Liver (tissue), 9 donors: ENCODE data around the gene NKD1. TPM values are rescaled to one million over a fixed set of nuclear protein-coding genes. Genes with fewer than 3 reads are reported as not detected.

Source experiments
- DNase-seq: peaks from one replicate; pipeline ENCODE4 v3.0.0-alpha.2; 2017; ENCODE audit warnings: low spot score
- H3K27ac ChIP-seq, 2 donors: one replicate each; pipeline ENCODE4 v1.7.0; 2013; ENCODE audit warnings: inconsistent platforms in 2 of 2, low read length in 2 of 2, control low read depth in 1 of 2, low read depth in 1 of 2, mild to moderate bottlenecking in 1 of 2
- H3K27me3 ChIP-seq, 4 donors: one replicate each; pipeline versions ENCODE4 v1.6.1 to v1.7.0; 2013; ENCODE audit warnings: low read length in 3 of 4, inconsistent platforms in 1 of 4, mild to moderate bottlenecking in 1 of 4, moderate library complexity in 1 of 4; ENCODE audit not compliant: control insufficient read depth in 4 of 4, insufficient read depth in 4 of 4
- H3K36me3 ChIP-seq, 4 donors: one replicate each; pipeline versions ENCODE4 v1.6.1 to v1.7.0; 2013; ENCODE audit warnings: low read length in 3 of 4, mild to moderate bottlenecking in 3 of 4, low read depth in 1 of 4, moderate library complexity in 1 of 4; ENCODE audit not compliant: control insufficient read depth in 4 of 4, insufficient read depth in 3 of 4
- H3K4me1 ChIP-seq, 4 donors: one replicate each; pipeline versions ENCODE4 v1.6.1 to v1.7.0; 2013; ENCODE audit warnings: low read length in 3 of 4, mild to moderate bottlenecking in 3 of 4, moderate library complexity in 1 of 4; ENCODE audit not compliant: control insufficient read depth in 4 of 4, insufficient read depth in 4 of 4
- H3K4me3 ChIP-seq, 3 donors: one replicate each; pipeline versions ENCODE4 v1.6.1 to v1.7.0; 2013; ENCODE audit warnings: low read length in 3 of 3, control low read depth in 1 of 3, low read depth in 1 of 3, mild to moderate bottlenecking in 1 of 3
- H3K9ac ChIP-seq, 2 donors: one replicate each; pipeline ENCODE4 v1.7.0; 2013; ENCODE audit warnings: low read length in 2 of 2, mild to moderate bottlenecking in 2 of 2, moderate library complexity in 2 of 2, control low read depth in 1 of 2, low read depth in 1 of 2
- H3K9me3 ChIP-seq, 4 donors: one replicate each; pipeline versions ENCODE4 v1.6.1 to v1.7.0; 2013; ENCODE audit warnings: low read length in 3 of 4; ENCODE audit not compliant: control insufficient read depth in 4 of 4
- CTCF ChIP-seq: fragments of 150-350 bp; IDR thresholded peaks from 2 replicates; pipeline ENCODE4 v1.5.1; 2017; ENCODE audit warnings: improper control_type of control experiment, low read depth, low read length; ENCODE audit not compliant: missing input control
- EGR1 ChIP-seq, 2 donors: IDR thresholded peaks; 2 replicates each; pipeline ENCODE4 v1.6.1; 2016 to 2018; ENCODE audit warnings: antibody characterized with exemption in 2 of 2, low read depth in 2 of 2
- FOXA1 ChIP-seq: IDR thresholded peaks from 2 replicates; pipeline ENCODE4 v1.6.1; 2016; ENCODE audit warnings: antibody characterized with exemption
- FOXA2 ChIP-seq: IDR thresholded peaks from 2 replicates; pipeline ENCODE4 v1.6.1; 2016; ENCODE audit warnings: antibody characterized with exemption
- GABPA ChIP-seq, 2 donors: IDR thresholded peaks in 1 of 2; conservative IDR thresholded peaks in 1 of 2; 2 replicates each; pipeline ENCODE4 v1.6.1; 2016; ENCODE audit warnings: antibody characterized with exemption in 2 of 2, mild to moderate bottlenecking in 1 of 2, moderate library complexity in 1 of 2
- HNF4G ChIP-seq: IDR thresholded peaks from 2 replicates; pipeline ENCODE4 v1.6.1; 2016; ENCODE audit warnings: antibody characterized with exemption
- JUND ChIP-seq, 2 donors: IDR thresholded peaks; 2 replicates each; pipeline ENCODE4 v1.6.1; 2016; ENCODE audit warnings: antibody characterized with exemption in 2 of 2
- MAX ChIP-seq: IDR thresholded peaks from 2 replicates; pipeline ENCODE4 v1.6.1; 2016; ENCODE audit warnings: antibody characterized with exemption
- REST ChIP-seq: IDR thresholded peaks from 2 replicates; pipeline ENCODE4 v1.6.1; 2016; ENCODE audit warnings: antibody characterized with exemption, mild to moderate bottlenecking
- RXRA ChIP-seq, 2 donors: IDR thresholded peaks; 2 replicates each; pipeline ENCODE4 v1.6.1; 2017 to 2018; ENCODE audit warnings: antibody characterized with exemption in 2 of 2, mild to moderate bottlenecking in 1 of 2
- SP1 ChIP-seq: IDR thresholded peaks from 2 replicates; pipeline ENCODE4 v1.6.1; 2018; ENCODE audit warnings: antibody characterized with exemption, mild to moderate bottlenecking
- ZBTB33 ChIP-seq: IDR thresholded peaks from 2 replicates; pipeline ENCODE4 v1.6.1; 2016; ENCODE audit warnings: antibody characterized with exemption
- WGBS: extraction: QIAGEN DNeasy Blood & Tissue Kit; methylation state at CpG from one replicate; pipeline ENCODE4 v1.1.7; 2013; 5-methylcytosine and 5-hydroxymethylcytosine counted together
- polyA plus RNA-seq, 2 donors: library from polyadenylated mRNA; stranded (reverse) in 1 of 2; unstranded in 1 of 2; fragments of 200-250 nt in 1 of 2; fragments of >200 nt in 1 of 2; fragmentation: Nextera tagmentation in 1 of 2; extraction: Ambion mirVana in 1 of 2; gene quantifications; one replicate each; pipeline versions ENCODE4 v1.2.1 to v1.2.3, GENCODE V29; 2013 to 2015
- total RNA-seq, 2 donors: library from RNA; depleted of rRNA; stranded (reverse); fragments of >200 nt; gene quantifications; one replicate each; pipeline ENCODE4 v1.2.3, GENCODE V29; 2014
- donor health status: healthy.
- donor health status: healthy.
- donor health status: healthy.
- donor health status: healthy.
- donor health status: healthy.

Gene NKD1
- total and polyA plus RNA-seq, 4 donors: 0.28 to 3.5 (median 0.85) TPM

- 83% methylated on average over 6 of the region's 6 CpGs for WGBS
- Histone ChIP-seq H3K9me3 (peaks cover 0 to 7% (median 1%) of the 10 kb centered on the region in 4 donors), H3K27ac (no peak overlapping the region)
These were observed 15.8 kb downstream of the NKD1 start for GRCh38 chr16:50563989-50564388.

GRCh38 chr16:50565428-50565827 lies 17.2 kb downstream of the NKD1 start:
- Histone ChIP-seq H3K4me3 (no peak overlapping the region), H3K9ac (no peak overlapping the region), H3K27me3 (no peaks in the 10 kb centered on the region), H3K4me1 (no peaks in the 10 kb centered on the region), H3K9me3 (peaks cover 0 to 7% (median 1%) of the 10 kb centered on the region in 4 donors), H3K27ac (no peak overlapping the region), H3K36me3 (peaks cover 0 to 2% (median 0%) of the 10 kb centered on the region in 4 donors)
- TF ChIP-seq HNF4G (no peak), REST (no peak), FOXA1 (no peak), SP1 (no peak), FOXA2 (no peak), EGR1 (IDR thresholded peaks at IDR 0.05; ENCODE audit: low read depth in 2 of 2) (no peak), CTCF (no peak), JUND (IDR thresholded peaks at IDR 0.05) (no peak), MAX (no peak)
- 98% methylated on average over 5 of the region's 5 CpGs for WGBS
- DNase-seq: no peak

More at GRCh38 chr16:50563989-50564388, 15.8 kb downstream of the NKD1 start:
- Histone ChIP-seq H3K9ac (no peak overlapping the region), H3K27me3 (no peaks in the 10 kb centered on the region), H3K4me3 (no peak overlapping the region), H3K4me1 (no peaks in the 10 kb centered on the region), H3K36me3 (peaks cover 0 to 2% (median 0%) of the 10 kb centered on the region in 4 donors)
- DNase-seq: no peak
- TF ChIP-seq FOXA1 (no peak), GABPA (IDR thresholded peaks at IDR 0.05 in 1 of 2, conservative IDR thresholded peaks at IDR 0.05 in 1 of 2) (no peak), CTCF (no peak), JUND (IDR thresholded peaks at IDR 0.05) (no peak), ZBTB33 (no peak), RXRA (IDR thresholded peaks at IDR 0.05) (no peak), MAX (no peak)
